GM23338 (cell line): ENCODE measurements around the gene PTPRA.

Experiments used
- CREB1 ChIP-seq: fragments of 250-450 bp; sonication (Bioruptor Pico); IDR thresholded peaks from 2 replicates; pipeline ENCODE4 v1.5.0; 2020; ENCODE audit warnings: low read depth, mild to moderate bottlenecking, moderate library complexity
- EZH2 ChIP-seq: fragments of 200-600 bp; sonication (generic); IDR thresholded peaks from one replicate; pipeline ENCODE4 v1.8.0; 2017; ENCODE audit warnings: antibody characterized with exemption, mild to moderate bottlenecking, low read depth; ENCODE audit not compliant: unreplicated experiment
- POLR2AphosphoS5 ChIP-seq: IDR thresholded peaks from 2 replicates; pipeline ENCODE4 v1.6.1; 2016; ENCODE audit warnings: antibody characterized with exemption, low read depth
- TF ChIP-seq, protein P1 (sequence below), 2 experiments: fragments of 200-600 bp in 1 of 2; sonication (generic) in 1 of 2; conservative IDR thresholded peaks; 2 replicates each; pipeline versions ENCODE4 v1.5.1 to v1.6.1; 2016 to 2017; ENCODE audit warnings: antibody characterized with exemption in 2 of 2, low read depth in 2 of 2, mild to moderate bottlenecking in 2 of 2, moderate library complexity in 1 of 2
- TF ChIP-seq, protein P2 (sequence below): IDR thresholded peaks from one replicate; pipeline ENCODE4 v1.6.1; 2018; ENCODE audit warnings: antibody characterized with exemption; ENCODE audit not compliant: unreplicated experiment

DNA sequence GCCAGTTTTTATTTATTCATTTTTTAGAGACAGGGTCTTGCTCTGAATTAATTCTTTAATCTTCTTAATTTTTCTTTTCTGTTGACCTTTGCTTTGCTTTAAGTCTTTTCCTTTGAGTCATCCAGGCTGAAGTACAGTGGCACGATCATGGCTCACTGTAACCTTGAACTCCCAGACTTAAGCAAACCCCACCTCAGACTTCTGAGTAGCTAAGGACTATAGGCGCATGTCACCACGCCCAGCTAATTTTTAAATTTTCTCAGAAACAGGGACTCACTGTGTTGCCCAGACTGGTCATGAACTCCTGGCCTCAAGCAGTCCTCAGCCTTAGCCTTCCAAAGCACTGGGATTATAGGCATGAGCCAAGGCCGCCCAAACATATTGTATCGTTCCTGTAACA is 98.8 kb downstream of the PTPRA start:
- TF ChIP-seq, protein P1, sequence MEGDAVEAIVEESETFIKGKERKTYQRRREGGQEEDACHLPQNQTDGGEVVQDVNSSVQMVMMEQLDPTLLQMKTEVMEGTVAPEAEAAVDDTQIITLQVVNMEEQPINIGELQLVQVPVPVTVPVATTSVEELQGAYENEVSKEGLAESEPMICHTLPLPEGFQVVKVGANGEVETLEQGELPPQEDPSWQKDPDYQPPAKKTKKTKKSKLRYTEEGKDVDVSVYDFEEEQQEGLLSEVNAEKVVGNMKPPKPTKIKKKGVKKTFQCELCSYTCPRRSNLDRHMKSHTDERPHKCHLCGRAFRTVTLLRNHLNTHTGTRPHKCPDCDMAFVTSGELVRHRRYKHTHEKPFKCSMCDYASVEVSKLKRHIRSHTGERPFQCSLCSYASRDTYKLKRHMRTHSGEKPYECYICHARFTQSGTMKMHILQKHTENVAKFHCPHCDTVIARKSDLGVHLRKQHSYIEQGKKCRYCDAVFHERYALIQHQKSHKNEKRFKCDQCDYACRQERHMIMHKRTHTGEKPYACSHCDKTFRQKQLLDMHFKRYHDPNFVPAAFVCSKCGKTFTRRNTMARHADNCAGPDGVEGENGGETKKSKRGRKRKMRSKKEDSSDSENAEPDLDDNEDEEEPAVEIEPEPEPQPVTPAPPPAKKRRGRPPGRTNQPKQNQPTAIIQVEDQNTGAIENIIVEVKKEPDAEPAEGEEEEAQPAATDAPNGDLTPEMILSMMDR (conservative IDR thresholded peaks at IDR 0.05; ENCODE audit: low read depth in 2 of 2), result no peak
- TF ChIP-seq POLR2AphosphoS5 (no peak), CREB1 (no peak), EZH2 (no peak)
- TF ChIP-seq, protein P2, sequence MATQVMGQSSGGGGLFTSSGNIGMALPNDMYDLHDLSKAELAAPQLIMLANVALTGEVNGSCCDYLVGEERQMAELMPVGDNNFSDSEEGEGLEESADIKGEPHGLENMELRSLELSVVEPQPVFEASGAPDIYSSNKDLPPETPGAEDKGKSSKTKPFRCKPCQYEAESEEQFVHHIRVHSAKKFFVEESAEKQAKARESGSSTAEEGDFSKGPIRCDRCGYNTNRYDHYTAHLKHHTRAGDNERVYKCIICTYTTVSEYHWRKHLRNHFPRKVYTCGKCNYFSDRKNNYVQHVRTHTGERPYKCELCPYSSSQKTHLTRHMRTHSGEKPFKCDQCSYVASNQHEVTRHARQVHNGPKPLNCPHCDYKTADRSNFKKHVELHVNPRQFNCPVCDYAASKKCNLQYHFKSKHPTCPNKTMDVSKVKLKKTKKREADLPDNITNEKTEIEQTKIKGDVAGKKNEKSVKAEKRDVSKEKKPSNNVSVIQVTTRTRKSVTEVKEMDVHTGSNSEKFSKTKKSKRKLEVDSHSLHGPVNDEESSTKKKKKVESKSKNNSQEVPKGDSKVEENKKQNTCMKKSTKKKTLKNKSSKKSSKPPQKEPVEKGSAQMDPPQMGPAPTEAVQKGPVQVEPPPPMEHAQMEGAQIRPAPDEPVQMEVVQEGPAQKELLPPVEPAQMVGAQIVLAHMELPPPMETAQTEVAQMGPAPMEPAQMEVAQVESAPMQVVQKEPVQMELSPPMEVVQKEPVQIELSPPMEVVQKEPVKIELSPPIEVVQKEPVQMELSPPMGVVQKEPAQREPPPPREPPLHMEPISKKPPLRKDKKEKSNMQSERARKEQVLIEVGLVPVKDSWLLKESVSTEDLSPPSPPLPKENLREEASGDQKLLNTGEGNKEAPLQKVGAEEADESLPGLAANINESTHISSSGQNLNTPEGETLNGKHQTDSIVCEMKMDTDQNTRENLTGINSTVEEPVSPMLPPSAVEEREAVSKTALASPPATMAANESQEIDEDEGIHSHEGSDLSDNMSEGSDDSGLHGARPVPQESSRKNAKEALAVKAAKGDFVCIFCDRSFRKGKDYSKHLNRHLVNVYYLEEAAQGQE, result no peak
